Progenitor cell of endocrine pancreas (in vitro differentiated cells): ENCODE data around the gene SIL1. TPM values are rescaled to one million over a fixed set of nuclear protein-coding genes. Genes with fewer than 3 reads are reported as not detected.
"Not testable (repeated sequence)": the region's sequence is repeated elsewhere in the genome, so short reads cannot be mapped to it uniquely, and the experiment has no call there.

ENCODE experiments used
- DNase-seq: peaks from one replicate; pipeline ENCODE4 v3.0.0; 2021; ENCODE audit warnings: low spot score; ENCODE audit not compliant: unreplicated experiment
- H3K27ac Mint-ChIP-seq: 2 replicates; pipeline ENCODE4 v1.8.0; 2021; ENCODE audit warnings: mild to moderate bottlenecking, moderate library complexity, mixed read lengths
- H3K27me3 Mint-ChIP-seq: 2 replicates; pipeline ENCODE4 v1.8.0; 2021; ENCODE audit warnings: mixed read lengths
- H3K36me3 Mint-ChIP-seq: 2 replicates; pipeline ENCODE4 v1.8.0; 2022; ENCODE audit warnings: mixed read lengths; ENCODE audit not compliant: insufficient read depth
- H3K4me1 Mint-ChIP-seq: 2 replicates; pipeline ENCODE4 v1.8.0; 2021; ENCODE audit warnings: low read depth, mixed read lengths
- H3K4me3 Mint-ChIP-seq: 2 replicates; pipeline ENCODE4 v1.8.0; 2021; ENCODE audit warnings: low read depth, mild to moderate bottlenecking, moderate library complexity, mixed read lengths
- H3K9me3 Mint-ChIP-seq: 2 replicates; pipeline ENCODE4 v1.8.0; 2021; ENCODE audit warnings: low read depth, mixed read lengths
- CTCF ChIP-seq: fragments of 200-600 bp; sonication (generic); IDR thresholded peaks from one replicate; pipeline ENCODE4 v1.5.0; 2021; ENCODE audit warnings: antibody characterized with exemption, mild to moderate bottlenecking; ENCODE audit not compliant: unreplicated experiment
- total RNA-seq: library from RNA; stranded (reverse); gene quantifications from 2 replicates; pipeline ENCODE4 v1.2.1, GENCODE V29; 2021

SIL1 gene
- total RNA-seq, 1 donor from 2014 or later, result 26.0 TPM

DNA sequence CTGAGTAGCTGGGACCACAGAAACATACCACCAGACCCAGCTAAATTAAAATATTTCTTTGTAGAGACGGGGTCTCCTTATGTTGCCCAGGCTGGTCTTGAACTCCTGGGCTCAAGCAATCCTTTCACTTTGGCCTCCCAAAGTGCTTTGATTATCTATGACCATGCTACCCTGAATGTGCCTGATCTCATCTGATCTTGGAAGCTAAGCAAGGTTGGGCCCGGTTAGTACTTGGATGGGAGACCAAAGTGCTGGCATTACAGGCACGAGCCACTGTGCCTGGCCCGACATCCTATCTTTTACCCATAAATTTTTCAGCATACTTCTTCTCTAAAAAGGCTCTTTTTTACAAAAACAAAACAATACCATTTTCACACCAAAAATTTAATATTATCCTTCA lies 186.0 kb downstream of the SIL1 start:
- H3K27ac Mint-ChIP-seq, result peak overlapping the region; percentile 97
- TF ChIP-seq CTCF, result no peak
- H3K27me3 Mint-ChIP-seq, result no peaks in the 10 kb centered on the region
- H3K4me1 Mint-ChIP-seq, result peaks cover 1% of the 10 kb centered on the region
- no peak for DNase-seq
- peak overlapping the region; percentile 81 for H3K4me3 Mint-ChIP-seq
- peaks cover 2% of the 10 kb centered on the region for H3K9me3 Mint-ChIP-seq
- H3K36me3 Mint-ChIP-seq, result peaks cover 6% of the 10 kb centered on the region

- H3K36me3 Mint-ChIP-seq, H3K9me3 Mint-ChIP-seq, H3K27me3 Mint-ChIP-seq, DNase-seq, H3K4me1 Mint-ChIP-seq: not testable (repeated sequence)
- H3K27ac Mint-ChIP-seq, result peak overlapping the region; percentile 97
- peak overlapping the region; percentile 81 for H3K4me3 Mint-ChIP-seq
Observed at GRCh38 chr5:139011156-139011555, 187.0 kb downstream of the SIL1 start.

DNA sequence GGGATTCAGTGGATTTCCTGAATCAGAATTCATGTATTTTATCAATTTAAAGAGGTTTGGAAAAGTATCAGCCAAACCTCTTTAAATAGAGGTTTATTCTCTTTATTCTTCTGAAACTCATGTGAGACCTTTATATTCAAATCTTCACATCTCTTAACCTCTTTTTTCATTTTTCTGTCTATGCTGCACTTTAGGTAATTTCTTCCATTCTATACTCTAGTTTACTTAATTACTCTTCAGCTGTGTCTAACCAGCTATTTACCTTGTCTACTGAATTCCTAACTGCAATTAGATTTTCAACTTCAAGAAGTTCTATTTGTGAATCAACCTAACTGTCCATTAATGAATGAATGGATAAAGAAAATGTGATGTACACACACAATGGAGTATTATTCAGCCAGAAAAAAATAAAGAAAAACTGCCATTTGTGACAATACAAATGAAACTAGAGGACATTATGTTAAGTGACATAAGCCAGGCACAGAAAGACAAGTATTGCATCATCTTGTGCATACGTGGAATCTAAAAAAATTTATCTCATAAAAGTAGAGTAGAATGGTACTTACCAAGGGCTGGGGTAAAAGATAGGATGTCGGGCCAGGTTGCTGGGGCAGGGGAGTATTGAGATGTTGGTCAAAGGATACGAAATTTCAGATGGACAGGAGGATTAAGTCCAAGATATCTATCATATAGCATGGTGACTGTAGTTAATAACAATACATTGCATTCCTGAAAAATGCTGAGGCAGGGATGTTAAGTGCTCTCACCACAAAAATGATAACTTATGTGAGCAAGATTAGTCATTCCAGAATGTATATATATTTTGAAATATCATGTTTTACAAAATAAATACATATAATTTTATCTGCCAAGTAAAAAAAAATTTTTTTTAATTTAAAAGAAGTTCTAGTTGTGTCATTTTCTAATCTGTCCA lies 193.5 kb downstream of the SIL1 start:
- Mint-ChIP-seq H3K4me1 (no peaks in the 10 kb centered on the region), H3K36me3 (peaks cover 11% of the 10 kb centered on the region), H3K27ac (no peak overlapping the region), H3K4me3 (no peak overlapping the region), H3K27me3 (no peaks in the 10 kb centered on the region), H3K9me3 (peaks cover 7% of the 10 kb centered on the region)
- no peak for DNase-seq
- no peak for TF ChIP-seq CTCF

GRCh38 chr5:138999674-139000073 lies 198.5 kb downstream of the SIL1 start:
- no peak overlapping the region for H3K27ac Mint-ChIP-seq
- peaks cover 20% of the 10 kb centered on the region for H3K36me3 Mint-ChIP-seq
- TF ChIP-seq CTCF, result no peak
- H3K4me3 Mint-ChIP-seq, result no peak overlapping the region
- no peaks in the 10 kb centered on the region for H3K27me3 Mint-ChIP-seq
- no peaks in the 10 kb centered on the region for H3K4me1 Mint-ChIP-seq
- peaks cover 19% of the 10 kb centered on the region for H3K9me3 Mint-ChIP-seq
- no peak for DNase-seq

DNA sequence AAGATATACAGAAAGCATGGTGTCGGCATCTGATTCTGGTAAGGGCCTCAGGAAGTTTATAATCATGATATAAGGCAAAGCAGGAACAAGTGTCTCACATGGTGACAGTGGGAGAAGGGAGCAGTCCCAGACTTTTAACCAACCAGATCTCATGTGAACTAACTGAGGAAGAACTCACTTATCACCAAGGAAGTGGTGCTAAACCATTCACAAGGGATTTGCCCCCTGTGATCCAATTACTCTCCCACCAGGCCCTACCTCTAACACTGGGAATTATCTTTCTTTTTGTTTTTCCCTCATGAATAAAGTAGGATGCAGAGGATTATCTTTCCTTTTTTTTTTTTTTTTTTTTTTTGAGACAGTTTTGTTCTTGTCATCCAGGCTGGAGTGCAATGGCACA lies 199.6 kb downstream of the SIL1 start:
- Mint-ChIP-seq H3K9me3 (peaks cover 15% of the 10 kb centered on the region), H3K36me3 (peaks cover 17% of the 10 kb centered on the region), H3K27ac (no peak overlapping the region), H3K4me3 (no peak overlapping the region), H3K27me3 (no peaks in the 10 kb centered on the region), H3K4me1 (no peaks in the 10 kb centered on the region)
- no peak for TF ChIP-seq CTCF
- no peak for DNase-seq

GRCh38 chr5:138996120-138996519 lies 202.0 kb downstream of the SIL1 start:
- H3K9me3 Mint-ChIP-seq, result peaks cover 15% of the 10 kb centered on the region

More at GRCh38 chr5:138996120-138996519, 202.0 kb downstream of the SIL1 start:
- H3K36me3 Mint-ChIP-seq, result peaks cover 15% of the 10 kb centered on the region
- no peak for DNase-seq
- H3K4me3 Mint-ChIP-seq, result no peak overlapping the region
- no peak overlapping the region for H3K27ac Mint-ChIP-seq
- TF ChIP-seq CTCF, result no peak
- no peaks in the 10 kb centered on the region for H3K4me1 Mint-ChIP-seq
- H3K27me3 Mint-ChIP-seq, result no peaks in the 10 kb centered on the region
